ENCODE results near the gene SFR1.

DNA sequence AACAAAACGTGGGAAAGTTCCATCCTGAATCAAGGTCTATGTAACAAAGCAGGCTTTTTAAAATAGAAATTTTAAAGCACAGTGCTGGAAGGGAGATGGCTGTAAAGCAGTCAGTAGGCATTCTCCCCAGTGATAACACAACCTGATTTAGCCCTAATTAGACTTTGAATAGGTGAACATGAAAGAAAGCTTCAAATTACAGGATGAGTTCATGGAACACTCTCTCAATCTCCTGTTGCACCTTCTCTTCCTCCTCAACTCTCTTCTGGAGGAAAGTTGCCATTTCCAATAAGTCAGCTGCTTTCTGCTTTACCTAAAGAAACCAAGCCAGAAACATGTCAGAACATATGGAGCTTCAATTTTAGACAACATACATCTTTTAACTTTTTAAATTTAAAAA is 20.1 kb downstream of the SFR1 start:
- TF ChIP-seq, protein P1, sequence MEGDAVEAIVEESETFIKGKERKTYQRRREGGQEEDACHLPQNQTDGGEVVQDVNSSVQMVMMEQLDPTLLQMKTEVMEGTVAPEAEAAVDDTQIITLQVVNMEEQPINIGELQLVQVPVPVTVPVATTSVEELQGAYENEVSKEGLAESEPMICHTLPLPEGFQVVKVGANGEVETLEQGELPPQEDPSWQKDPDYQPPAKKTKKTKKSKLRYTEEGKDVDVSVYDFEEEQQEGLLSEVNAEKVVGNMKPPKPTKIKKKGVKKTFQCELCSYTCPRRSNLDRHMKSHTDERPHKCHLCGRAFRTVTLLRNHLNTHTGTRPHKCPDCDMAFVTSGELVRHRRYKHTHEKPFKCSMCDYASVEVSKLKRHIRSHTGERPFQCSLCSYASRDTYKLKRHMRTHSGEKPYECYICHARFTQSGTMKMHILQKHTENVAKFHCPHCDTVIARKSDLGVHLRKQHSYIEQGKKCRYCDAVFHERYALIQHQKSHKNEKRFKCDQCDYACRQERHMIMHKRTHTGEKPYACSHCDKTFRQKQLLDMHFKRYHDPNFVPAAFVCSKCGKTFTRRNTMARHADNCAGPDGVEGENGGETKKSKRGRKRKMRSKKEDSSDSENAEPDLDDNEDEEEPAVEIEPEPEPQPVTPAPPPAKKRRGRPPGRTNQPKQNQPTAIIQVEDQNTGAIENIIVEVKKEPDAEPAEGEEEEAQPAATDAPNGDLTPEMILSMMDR (IDR thresholded peaks at IDR 0.05) = no peak
- TF ChIP-seq POLR2AphosphoS5 (IDR thresholded peaks at IDR 0.05; ENCODE audit: insufficient read depth in 1 of 2, low read depth in 1 of 2) (no peak), POLR2A (IDR thresholded peaks at IDR 0.05) (no peak)

All from vagina (tissue), 2 donors.